Measurements from ENCODE around the gene CA9.
"Not testable (repeated sequence)": the region's sequence is repeated elsewhere in the genome, so short reads cannot be mapped to it uniquely, and the experiment has no call there.

Gene CA9

DNA sequence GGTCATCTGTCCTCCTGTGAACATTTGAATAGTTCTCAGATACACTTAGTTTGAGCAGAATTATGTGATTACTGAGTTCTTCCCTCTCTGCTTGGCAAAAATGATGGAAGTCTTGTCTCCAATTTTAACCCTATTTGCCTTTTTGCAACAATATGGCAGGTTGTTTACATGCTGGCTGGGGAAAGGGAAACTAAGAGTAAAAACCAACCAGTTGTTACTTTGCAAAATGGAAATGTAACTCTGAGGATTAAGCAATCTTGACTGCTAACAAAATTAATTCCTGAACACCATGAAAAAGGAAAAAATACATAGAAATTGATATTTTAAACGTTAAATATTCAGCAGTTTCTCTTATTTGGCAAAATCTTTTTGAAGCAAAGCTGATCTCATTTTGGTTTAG lies 34.1 kb upstream of the CA9 start:
- TF ChIP-seq, protein P1, sequence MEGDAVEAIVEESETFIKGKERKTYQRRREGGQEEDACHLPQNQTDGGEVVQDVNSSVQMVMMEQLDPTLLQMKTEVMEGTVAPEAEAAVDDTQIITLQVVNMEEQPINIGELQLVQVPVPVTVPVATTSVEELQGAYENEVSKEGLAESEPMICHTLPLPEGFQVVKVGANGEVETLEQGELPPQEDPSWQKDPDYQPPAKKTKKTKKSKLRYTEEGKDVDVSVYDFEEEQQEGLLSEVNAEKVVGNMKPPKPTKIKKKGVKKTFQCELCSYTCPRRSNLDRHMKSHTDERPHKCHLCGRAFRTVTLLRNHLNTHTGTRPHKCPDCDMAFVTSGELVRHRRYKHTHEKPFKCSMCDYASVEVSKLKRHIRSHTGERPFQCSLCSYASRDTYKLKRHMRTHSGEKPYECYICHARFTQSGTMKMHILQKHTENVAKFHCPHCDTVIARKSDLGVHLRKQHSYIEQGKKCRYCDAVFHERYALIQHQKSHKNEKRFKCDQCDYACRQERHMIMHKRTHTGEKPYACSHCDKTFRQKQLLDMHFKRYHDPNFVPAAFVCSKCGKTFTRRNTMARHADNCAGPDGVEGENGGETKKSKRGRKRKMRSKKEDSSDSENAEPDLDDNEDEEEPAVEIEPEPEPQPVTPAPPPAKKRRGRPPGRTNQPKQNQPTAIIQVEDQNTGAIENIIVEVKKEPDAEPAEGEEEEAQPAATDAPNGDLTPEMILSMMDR (IDR thresholded peaks at IDR 0.05; ENCODE audit: low read depth, low read length): no peak
- H3K4me3 ChIP-seq (ENCODE audit: low read depth, low read length): no peak overlapping the region

DNA sequence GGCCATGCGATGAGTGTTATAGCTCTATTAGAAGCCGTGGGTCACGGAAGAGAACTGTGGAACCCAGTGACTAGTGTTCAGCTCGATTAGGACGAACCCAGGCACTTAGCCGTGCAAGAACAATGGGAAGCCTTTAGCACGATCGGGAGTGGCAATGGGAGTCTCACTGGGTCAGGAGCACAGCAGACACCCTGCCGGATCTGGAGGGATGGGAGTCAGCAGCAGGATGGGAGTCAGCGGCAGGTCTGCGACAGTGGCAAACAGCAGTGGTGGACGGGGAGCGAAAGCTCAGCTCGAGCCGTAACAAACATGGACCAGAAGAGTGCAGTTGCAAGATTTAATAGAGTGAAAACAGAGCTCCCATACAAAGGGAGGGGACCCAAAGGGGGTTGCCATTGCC lies 33.3 kb upstream of the CA9 start:
- H3K4me3 ChIP-seq (ENCODE audit: low read depth, low read length): not testable (repeated sequence)

DNA sequence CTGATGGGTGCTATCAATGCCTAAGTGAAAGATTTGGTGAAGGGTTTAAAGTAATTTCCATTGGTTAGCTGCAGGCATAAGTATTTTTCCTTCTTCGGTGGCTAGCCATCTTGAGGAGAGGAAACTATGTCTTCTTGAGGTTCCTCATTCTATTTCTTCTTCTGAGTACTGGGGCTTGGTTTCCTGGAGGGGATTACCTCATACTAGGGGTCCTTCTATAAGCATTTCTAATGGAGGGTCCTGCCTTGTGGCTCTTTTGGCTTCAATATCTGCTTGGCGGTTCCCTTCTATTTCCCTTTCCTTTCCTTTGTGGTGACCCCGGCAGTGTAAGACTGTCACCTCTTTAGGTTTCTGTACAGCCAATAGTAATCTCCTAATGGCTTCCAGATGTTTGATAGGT lies 32.2 kb upstream of the CA9 start:
- not testable (repeated sequence) for H3K4me3 ChIP-seq (ENCODE audit: low read depth, low read length)

DNA sequence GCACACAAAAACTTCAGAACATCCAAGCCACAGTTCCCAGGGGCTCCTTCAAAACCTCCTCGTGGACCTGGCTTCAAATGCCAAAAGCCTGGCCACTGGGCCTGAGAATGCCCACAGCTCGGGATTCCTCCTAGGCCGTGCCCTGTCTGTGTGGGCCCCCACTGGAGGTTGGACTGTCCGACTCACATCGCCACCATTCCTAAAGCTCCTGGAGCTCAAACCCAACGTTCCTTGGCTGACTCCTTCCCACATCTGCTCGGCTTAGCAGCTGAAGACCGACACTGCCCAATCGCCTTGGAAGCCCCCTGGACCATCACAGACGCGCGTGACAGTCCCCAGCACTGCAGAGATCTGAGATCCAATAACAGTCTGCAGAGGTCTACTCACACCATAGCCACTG lies 30.7 kb upstream of the CA9 start:
- TF ChIP-seq, protein P1 (IDR thresholded peaks at IDR 0.05; ENCODE audit: low read depth, low read length): no peak
- no peak overlapping the region for H3K4me3 ChIP-seq (ENCODE audit: low read depth, low read length)

DNA sequence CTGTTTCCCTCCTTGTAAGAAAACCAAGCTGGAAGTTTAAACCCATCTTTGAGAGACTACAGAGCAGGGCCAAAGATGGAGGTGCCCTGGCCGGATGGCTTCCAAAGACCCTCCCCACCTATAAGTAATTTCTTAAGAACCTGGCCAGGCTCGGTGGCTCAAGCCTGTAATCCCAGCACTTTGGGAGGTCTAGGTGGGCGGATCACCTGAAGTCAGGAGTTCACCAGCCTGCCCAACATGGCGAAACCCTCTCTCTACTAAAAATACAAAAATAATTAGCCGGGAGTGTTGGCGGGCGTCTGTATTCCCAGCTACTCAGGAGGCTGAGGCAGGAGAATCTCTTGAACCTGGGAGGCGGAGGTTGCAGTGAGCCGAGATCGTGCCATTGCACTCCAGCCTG lies 28.0 kb upstream of the CA9 start:
- H3K4me3 ChIP-seq (ENCODE audit: low read depth, low read length): not testable (repeated sequence)

DNA sequence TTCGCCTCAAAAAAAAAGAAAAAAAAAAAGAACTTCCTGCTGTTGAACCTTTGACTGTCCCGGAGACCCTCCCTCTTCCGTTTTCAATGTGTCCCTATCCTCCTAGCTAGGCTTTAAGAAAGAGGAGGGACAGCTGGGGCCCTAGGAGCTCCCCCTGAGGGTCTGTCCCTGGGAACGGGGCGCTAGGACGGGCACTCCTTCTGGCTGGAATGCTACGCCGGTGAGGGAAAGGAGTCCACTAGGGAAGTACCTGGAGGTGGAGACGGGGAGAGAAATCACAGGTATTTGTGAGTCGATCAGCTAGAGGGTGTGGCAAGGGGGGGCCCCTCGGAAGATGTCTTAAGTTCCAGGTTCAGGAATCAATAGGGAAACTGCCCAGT lies 27.6 kb upstream of the CA9 start:
- TF ChIP-seq, protein P1 (IDR thresholded peaks at IDR 0.05; ENCODE audit: low read depth, low read length): no peak
- H3K4me3 ChIP-seq (ENCODE audit: low read depth, low read length): peak overlapping the region; percentile 65

DNA sequence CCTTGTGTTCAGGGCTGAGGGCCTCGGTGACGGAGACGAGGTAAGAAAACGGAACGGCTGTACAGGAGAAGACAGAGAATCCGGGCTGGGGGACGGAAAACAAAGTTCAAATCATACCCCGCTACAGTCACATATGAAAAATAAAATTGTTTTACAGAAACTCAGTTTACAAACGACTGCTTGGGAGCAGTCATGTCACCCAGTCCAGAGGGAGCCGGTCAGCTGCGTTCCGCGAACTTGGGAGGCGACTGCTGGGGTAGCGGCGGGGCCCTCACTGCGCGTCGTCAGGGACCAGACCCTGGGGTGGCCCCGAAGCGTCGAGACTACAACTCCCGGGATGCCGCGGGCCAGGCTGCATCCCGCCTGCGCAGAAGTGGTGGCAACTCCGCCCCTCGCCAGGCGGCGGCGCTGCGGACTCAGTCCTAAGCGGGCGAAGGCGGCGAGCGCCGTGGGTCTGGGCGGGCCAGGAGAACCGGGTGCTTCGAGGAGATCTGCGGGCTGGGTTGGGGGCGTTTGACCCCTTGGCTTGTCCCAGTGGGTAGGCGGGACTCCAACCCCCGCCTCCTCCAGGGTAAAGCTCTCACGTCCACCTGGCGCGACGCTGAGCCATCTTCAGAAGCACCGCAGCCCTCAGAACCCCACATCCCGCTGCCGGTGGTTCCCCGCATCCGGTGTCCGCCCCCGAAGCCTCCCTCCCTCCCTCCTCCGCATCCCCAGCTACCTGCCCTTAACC lies 27.0 kb upstream of the CA9 start:
- TF ChIP-seq, protein P1 (IDR thresholded peaks at IDR 0.05; ENCODE audit: low read depth, low read length): peak; percentile 84
- peak overlapping the region; percentile 65 for H3K4me3 ChIP-seq (ENCODE audit: low read depth, low read length)

DNA sequence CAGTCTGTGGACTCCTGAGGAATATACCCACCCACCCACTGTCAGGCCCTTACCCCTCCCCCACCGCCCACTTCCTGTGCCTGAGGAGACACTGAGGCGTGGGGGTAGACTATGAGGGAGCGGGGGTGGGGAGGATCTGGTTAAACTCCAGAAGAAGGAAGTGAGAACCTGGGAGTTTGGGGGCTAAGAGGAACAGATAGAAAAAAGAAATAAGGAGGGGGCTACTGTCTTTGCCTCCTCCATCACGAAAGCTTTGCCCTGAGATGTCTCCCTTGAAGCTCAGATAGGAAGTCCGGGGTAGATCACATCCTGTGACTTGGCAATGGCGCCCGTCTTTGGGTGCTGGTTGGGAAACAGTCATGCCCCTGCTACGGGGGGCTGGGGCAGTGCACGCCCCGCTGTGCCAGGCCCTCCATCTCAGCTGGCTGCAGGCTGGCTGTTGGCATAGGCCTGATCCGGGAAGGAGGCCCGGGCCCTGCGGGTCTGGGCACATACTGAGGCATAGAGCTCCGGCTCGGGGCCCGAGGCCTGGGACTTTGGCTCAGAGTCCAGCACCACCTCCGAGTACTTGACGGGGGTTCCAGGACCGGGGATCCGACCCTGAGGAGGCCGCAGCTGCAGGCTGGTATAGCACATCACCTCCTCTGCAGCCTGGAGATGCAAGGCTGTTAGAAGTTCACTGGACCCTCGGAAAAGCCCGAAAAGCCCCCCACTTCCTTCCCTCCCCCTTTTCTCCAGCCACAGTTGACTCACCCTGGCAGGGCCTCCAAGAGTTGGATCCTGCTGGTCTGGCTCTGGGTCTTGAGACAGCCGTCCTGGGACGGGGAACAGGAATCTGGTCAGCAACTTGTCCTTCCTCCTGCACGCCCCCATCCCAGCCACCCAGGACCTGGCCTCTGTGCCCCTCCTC lies 24.0 kb upstream of the CA9 start:
- TF ChIP-seq, protein P1 (IDR thresholded peaks at IDR 0.05; ENCODE audit: low read depth, low read length): no peak
- H3K4me3 ChIP-seq (ENCODE audit: low read depth, low read length): no peak overlapping the region

Data from WI38 (cell line).